GM10266 (cell line): ENCODE measurements around the gene KRT6A.

ENCODE experiments used
- DNase-seq: peaks from one replicate; pipeline ENCODE4 v3.0.0; 2012; ENCODE audit errors: extremely low spot score
- CTCF ChIP-seq: IDR thresholded peaks from 2 replicates; pipeline ENCODE4 v1.5.1; 2012; ENCODE audit warnings: mild to moderate bottlenecking, low read depth; ENCODE audit not compliant: control insufficient read depth, insufficient read depth; ENCODE audit errors: missing control alignments

Gene KRT6A

GRCh38 chr12:52493172-52493571, at the start of gene KRT6A:
TSS of gene KRT6A (minus strand) at chr12:52493257. CDS start at chr12:52493188, 69 bp downstream.
- no peak for DNase-seq
- no peak for TF ChIP-seq CTCF

- TF ChIP-seq CTCF: no peak
These were observed 49.1 kb upstream of the KRT6A start for GRCh38 chr12:52542157-52542556.

GRCh38 chr12:52541709-52542108, 48.7 kb upstream of the KRT6A start:
- DNase-seq: no peak
- TF ChIP-seq CTCF: no peak

More at GRCh38 chr12:52542157-52542556, 49.1 kb upstream of the KRT6A start:
- DNase-seq: no peak

- DNase-seq: no peak
- no peak for TF ChIP-seq CTCF
These were observed 47.5 kb upstream of the KRT6A start for GRCh38 chr12:52540531-52540930.

- no peak for TF ChIP-seq CTCF
- DNase-seq: no peak
These were observed 46.7 kb upstream of the KRT6A start for GRCh38 chr12:52539821-52540173.

- no peak for DNase-seq
- TF ChIP-seq CTCF: no peak
These were observed 46.2 kb upstream of the KRT6A start for GRCh38 chr12:52539083-52539820.

GRCh38 chr12:52537101-52537500, 44.0 kb upstream of the KRT6A start:
- DNase-seq: no peak
- no peak for TF ChIP-seq CTCF
